Activated CD4-positive, alpha-beta T cell treated with anti-CD3 and anti-CD28 coated beads, Interleukin-2, Interleukin-6, amounts not matched to agents 100 ng/mL and 50 ng/mL, durations not matched to agents 16 hours and 8 hours (primary cell): ENCODE measurements around the gene MIOX.
"Not testable (repeated sequence)": the region's sequence is repeated elsewhere in the genome, so short reads cannot be mapped to it uniquely, and the experiment has no call there.

Source experiments
- DNase-seq: peaks from one replicate; pipeline ENCODE4 v3.0.0-alpha.2; 2020

MIOX gene

GRCh38 chr22:50531546-50531961 is 44.9 kb downstream of the MIOX start:
- peak; percentile 84 for DNase-seq

DNA sequence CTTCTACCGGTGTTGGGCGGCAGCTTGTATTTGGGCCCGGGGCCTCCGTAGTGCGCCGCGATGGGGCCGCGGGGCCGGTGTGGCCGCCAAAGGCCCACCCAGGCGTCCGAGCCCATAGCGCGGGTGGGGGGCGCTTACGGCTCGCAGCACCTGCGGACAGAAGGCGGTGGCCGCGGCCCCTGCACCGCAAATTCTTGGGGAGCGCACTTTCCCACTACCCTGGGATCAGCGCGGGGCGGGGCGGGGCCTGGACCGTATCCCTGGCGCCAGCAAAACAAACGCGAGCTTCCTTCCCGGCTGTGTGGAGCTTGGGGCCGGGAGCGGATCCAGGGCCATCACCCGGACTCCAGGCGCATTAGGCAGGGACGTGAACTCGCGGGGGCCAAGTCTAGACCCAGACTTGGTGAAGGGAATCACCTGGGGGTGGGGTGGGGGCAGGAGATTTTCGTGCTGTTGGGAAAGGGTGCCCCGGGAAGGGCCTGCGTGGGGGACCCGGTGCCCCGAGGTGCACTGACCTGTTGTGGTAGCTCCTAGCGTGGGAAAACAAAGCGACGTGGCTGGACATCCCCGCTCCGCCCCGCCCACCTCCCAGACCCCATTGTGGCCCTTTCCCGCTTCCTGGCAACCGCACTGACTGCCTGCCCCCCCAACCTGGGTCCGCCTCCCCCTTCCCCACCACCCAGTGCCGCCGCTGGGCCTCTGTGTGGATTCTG is 45.5 kb downstream of the MIOX start:
- DNase-seq = peak; percentile 36

GRCh38 chr22:50532824-50533796 is 46.5 kb downstream of the MIOX start:
- DNase-seq = no peak

DNA sequence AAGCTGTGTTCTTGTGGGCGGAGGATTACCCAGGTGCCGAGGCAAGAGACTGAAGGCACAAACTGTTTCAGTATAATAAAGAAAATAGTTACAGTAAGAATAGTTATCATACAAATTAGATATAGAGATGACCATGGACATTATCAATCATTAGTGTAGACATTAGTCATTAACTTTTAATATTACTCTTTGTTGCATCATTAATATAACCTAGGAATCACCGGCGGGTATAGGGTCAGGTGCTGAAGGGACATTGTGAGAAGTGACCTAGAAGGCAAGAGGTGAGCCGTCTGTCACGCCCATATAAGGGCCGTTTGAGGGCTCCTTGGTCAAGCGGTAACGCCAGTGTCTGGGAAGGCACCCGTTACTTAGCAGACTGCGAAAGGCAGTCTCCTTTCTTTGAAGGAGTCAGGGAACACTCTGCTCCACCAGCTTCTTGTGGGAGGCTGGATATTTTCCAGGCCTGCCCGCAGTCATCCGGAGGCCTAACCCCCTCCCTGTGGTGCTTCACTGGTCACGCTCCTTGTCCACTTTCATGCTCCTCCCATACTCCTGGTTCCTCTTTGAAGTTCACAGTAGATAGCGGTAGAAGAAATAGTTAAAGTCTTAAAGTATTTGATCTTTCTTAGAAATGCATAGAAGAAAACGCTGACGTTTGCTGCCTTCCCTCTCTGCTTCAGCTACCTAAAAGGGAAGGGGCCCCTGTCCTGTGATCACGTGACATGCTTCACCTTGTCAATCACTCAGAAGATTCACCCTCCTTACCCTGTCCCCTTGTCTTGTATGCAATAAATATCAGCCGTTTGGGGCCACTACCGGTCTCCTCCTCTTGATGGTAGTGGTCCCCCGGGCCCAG is 47.4 kb downstream of the MIOX start:
- DNase-seq = not testable (repeated sequence)

GRCh38 chr22:50535113-50535512 is 48.5 kb downstream of the MIOX start:
- DNase-seq = no peak

GRCh38 chr22:50536226-50536625 is 49.6 kb downstream of the MIOX start:
- DNase-seq = no peak

- no peak for DNase-seq
These were observed 51.1 kb downstream of the MIOX start for GRCh38 chr22:50537765-50538164.
